ENCODE measurements around the gene COL6A1.
"Not testable (repeated sequence)": the region's sequence is repeated elsewhere in the genome, so short reads cannot be mapped to it uniquely, and the experiment has no call there.

Gene COL6A1

GRCh38 chr21:46041183-46041582 is 59.6 kb downstream of the COL6A1 start:
- no peak for TF ChIP-seq ZNF274 (IDR thresholded peaks at IDR 0.05; ENCODE audit: low read depth, low read length)

GRCh38 chr21:46045154-46045553 is 63.6 kb downstream of the COL6A1 start:
- no peak overlapping the region for H3K4me3 ChIP-seq (ENCODE audit: low read length)
- no peak for TF ChIP-seq ZNF274 (IDR thresholded peaks at IDR 0.05; ENCODE audit: low read depth, low read length)

More at GRCh38 chr21:46041183-46041582, 59.6 kb downstream of the COL6A1 start:
- H3K4me3 ChIP-seq (ENCODE audit: low read length) = no peak overlapping the region

GRCh38 chr21:46046471-46046870 is 64.9 kb downstream of the COL6A1 start:
- no peak overlapping the region for H3K4me3 ChIP-seq (ENCODE audit: low read length)
- TF ChIP-seq ZNF274 (IDR thresholded peaks at IDR 0.05; ENCODE audit: low read depth, low read length) = no peak

GRCh38 chr21:46046906-46047305 is 65.3 kb downstream of the COL6A1 start:
- not testable (repeated sequence) for H3K4me3 ChIP-seq (ENCODE audit: low read length)

- no peak overlapping the region for H3K4me3 ChIP-seq (ENCODE audit: low read length)
- TF ChIP-seq ZNF274 (IDR thresholded peaks at IDR 0.05; ENCODE audit: low read depth, low read length) = no peak
These were observed 67.6 kb downstream of the COL6A1 start for GRCh38 chr21:46048926-46049889.

GRCh38 chr21:46049890-46050667 is 68.5 kb downstream of the COL6A1 start:
- H3K4me3 ChIP-seq (ENCODE audit: low read length) = no peak overlapping the region
- no peak for TF ChIP-seq ZNF274 (IDR thresholded peaks at IDR 0.05; ENCODE audit: low read depth, low read length)

- H3K4me3 ChIP-seq (ENCODE audit: low read length) = no peak overlapping the region
- TF ChIP-seq ZNF274 (IDR thresholded peaks at IDR 0.05; ENCODE audit: low read depth, low read length) = no peak
These were observed 69.3 kb downstream of the COL6A1 start for GRCh38 chr21:46050668-46051378.

GRCh38 chr21:46051379-46051770 is 69.8 kb downstream of the COL6A1 start:
- no peak overlapping the region for H3K4me3 ChIP-seq (ENCODE audit: low read length)
- no peak for TF ChIP-seq ZNF274 (IDR thresholded peaks at IDR 0.05; ENCODE audit: low read depth, low read length)

- H3K4me3 ChIP-seq (ENCODE audit: low read length) = no peak overlapping the region
- TF ChIP-seq ZNF274 (IDR thresholded peaks at IDR 0.05; ENCODE audit: low read depth, low read length) = no peak
These were observed 70.5 kb downstream of the COL6A1 start for GRCh38 chr21:46051821-46052675.

GRCh38 chr21:46052703-46053651 is 71.4 kb downstream of the COL6A1 start:
- H3K4me3 ChIP-seq (ENCODE audit: low read length) = no peak overlapping the region
- TF ChIP-seq ZNF274 (IDR thresholded peaks at IDR 0.05; ENCODE audit: low read depth, low read length) = no peak

GRCh38 chr21:46054031-46054430 is 72.5 kb downstream of the COL6A1 start:
- no peak overlapping the region for H3K4me3 ChIP-seq (ENCODE audit: low read length)
- no peak for TF ChIP-seq ZNF274 (IDR thresholded peaks at IDR 0.05; ENCODE audit: low read depth, low read length)

- no peak overlapping the region for H3K4me3 ChIP-seq (ENCODE audit: low read length)
- TF ChIP-seq ZNF274 (IDR thresholded peaks at IDR 0.05; ENCODE audit: low read depth, low read length) = no peak
These were observed 72.9 kb downstream of the COL6A1 start for GRCh38 chr21:46054451-46054881.

All from GM08714 (cell line).